Caco-2 (cell line): ENCODE results near the gene ARHGAP19. TPM values are rescaled to one million over a fixed set of nuclear protein-coding genes. Genes with fewer than 3 reads are reported as not detected.

Source experiments
- BruUV-seq: library from RNA; stranded (reverse); fragments of 400-500 nt; replicated peaks from 2 replicates; lab custom pipeline; 2021; lab: Mats Ljungman, UMichigan
- CTCF ChIA-PET: fragments of 300-600 bp; sonication (Branson Sonifier 250); formaldehyde crosslinking; loops from one replicate; lab custom pipeline; 2022; ENCODE audit warnings: antibody characterized with exemption; lab: Charles Lee
- POLR2A ChIA-PET: fragments of 300-600 bp; sonication (Branson Sonifier 250); formaldehyde crosslinking; loops from one replicate; lab custom pipeline; 2022; ENCODE audit warnings: antibody characterized with exemption; lab: Charles Lee
- DNase-seq, 2 experiments: peaks; one replicate each; pipeline versions ENCODE4 v3.0.0 to v3.0.0-alpha.2; 2020 to 2022
- H3K27me3 ChIP-seq: replicated peaks from 2 replicates; pipeline ENCODE4 v1.6.0; 2011; ENCODE audit warnings: low read length; ENCODE audit not compliant: control insufficient read depth, insufficient read depth
- H3K36me3 ChIP-seq: 2 replicates; pipeline ENCODE4 v1.5.1; 2011; ENCODE audit warnings: low read length; ENCODE audit not compliant: control insufficient read depth, insufficient read depth
- H3K4me1 ChIP-seq: fragments of 250-450 bp; sonication (Bioruptor Pico); 2 replicates; pipeline ENCODE4 v1.5.1; 2020; ENCODE audit warnings: mild to moderate bottlenecking
- H3K4me3 ChIP-seq: 2 replicates; pipeline ENCODE4 v1.5.1; 2011; ENCODE audit warnings: low read depth, mild to moderate bottlenecking, control low read depth, low read length
- H3K9me3 ChIP-seq: fragments of 250-450 bp; sonication (Bioruptor Pico); 2 replicates; pipeline ENCODE4 v1.5.1; 2020; ENCODE audit warnings: mild to moderate bottlenecking, moderate library complexity
- H3K27ac Mint-ChIP-seq: one replicate; pipeline ENCODE4 v1.8.0; 2022; ENCODE audit warnings: mixed read lengths; ENCODE audit not compliant: unreplicated experiment
- H3K27me3 Mint-ChIP-seq: one replicate; pipeline ENCODE4 v1.8.0; 2022; ENCODE audit warnings: mixed read lengths; ENCODE audit not compliant: insufficient read depth, unreplicated experiment
- H3K36me3 Mint-ChIP-seq: one replicate; pipeline ENCODE4 v1.8.0; 2022; ENCODE audit warnings: mild to moderate bottlenecking, mixed read lengths; ENCODE audit not compliant: insufficient read depth, unreplicated experiment
- H3K4me1 Mint-ChIP-seq: one replicate; pipeline ENCODE4 v1.8.0; 2022; ENCODE audit warnings: low read depth, mixed read lengths; ENCODE audit not compliant: unreplicated experiment
- H3K4me3 Mint-ChIP-seq: one replicate; pipeline ENCODE4 v1.8.0; 2022; ENCODE audit warnings: mild to moderate bottlenecking, moderate library complexity, mixed read lengths; ENCODE audit not compliant: unreplicated experiment
- H3K9me3 Mint-ChIP-seq: one replicate; pipeline ENCODE4 v1.8.0; 2022; ENCODE audit warnings: mixed read lengths; ENCODE audit not compliant: unreplicated experiment
- intact Hi-C: fragments of 100-400 bp; cut with micrococcal nuclease; formaldehyde crosslinking; loops from one replicate; pipeline ENCODE4 v1.10.0; 2022; ENCODE audit not compliant: unreplicated experiment
- total RNA-seq: library from RNA; stranded (reverse); gene quantifications from 2 replicates; pipeline ENCODE4 v1.2.3, GENCODE V29; 2022
- TF ChIP-seq, protein P1 (sequence below), 2 experiments: fragments of 200-600 bp in 1 of 2; IDR thresholded peaks; 1 replicate in 1 of 2; 2 replicates in 1 of 2; pipeline versions ENCODE4 v1.5.1 to v1.8.0; 2011 to 2022; ENCODE audit warnings: antibody characterized with exemption in 1 of 2, control low read depth in 1 of 2, inconsistent platforms in 1 of 2, low read depth in 1 of 2, low read length in 1 of 2, mild to moderate bottlenecking in 1 of 2, moderate library complexity in 1 of 2; ENCODE audit not compliant: insufficient read depth in 1 of 2, severe bottlenecking in 1 of 2, unreplicated experiment in 1 of 2

ARHGAP19 gene
- total RNA-seq, 1 experiment from 2014 or later: 13.9 TPM

- Mint-ChIP-seq H3K9me3 (no peaks in the 10 kb centered on the region), H3K27me3 (no peaks in the 10 kb centered on the region), H3K36me3 (no peaks in the 10 kb centered on the region), H3K4me3 (no peak overlapping the region), H3K4me1 (peaks cover 5% of the 10 kb centered on the region), H3K27ac (no peak overlapping the region)
- BruUV-seq: no TSS peak
- CTCF ChIA-PET: no interaction called here
- no peak overlapping the region for H3K4me3 ChIP-seq
- H3K36me3 ChIP-seq: no peaks in the 10 kb centered on the region
- TF ChIP-seq, protein P1, sequence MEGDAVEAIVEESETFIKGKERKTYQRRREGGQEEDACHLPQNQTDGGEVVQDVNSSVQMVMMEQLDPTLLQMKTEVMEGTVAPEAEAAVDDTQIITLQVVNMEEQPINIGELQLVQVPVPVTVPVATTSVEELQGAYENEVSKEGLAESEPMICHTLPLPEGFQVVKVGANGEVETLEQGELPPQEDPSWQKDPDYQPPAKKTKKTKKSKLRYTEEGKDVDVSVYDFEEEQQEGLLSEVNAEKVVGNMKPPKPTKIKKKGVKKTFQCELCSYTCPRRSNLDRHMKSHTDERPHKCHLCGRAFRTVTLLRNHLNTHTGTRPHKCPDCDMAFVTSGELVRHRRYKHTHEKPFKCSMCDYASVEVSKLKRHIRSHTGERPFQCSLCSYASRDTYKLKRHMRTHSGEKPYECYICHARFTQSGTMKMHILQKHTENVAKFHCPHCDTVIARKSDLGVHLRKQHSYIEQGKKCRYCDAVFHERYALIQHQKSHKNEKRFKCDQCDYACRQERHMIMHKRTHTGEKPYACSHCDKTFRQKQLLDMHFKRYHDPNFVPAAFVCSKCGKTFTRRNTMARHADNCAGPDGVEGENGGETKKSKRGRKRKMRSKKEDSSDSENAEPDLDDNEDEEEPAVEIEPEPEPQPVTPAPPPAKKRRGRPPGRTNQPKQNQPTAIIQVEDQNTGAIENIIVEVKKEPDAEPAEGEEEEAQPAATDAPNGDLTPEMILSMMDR (IDR thresholded peaks at IDR 0.05; ENCODE audit: insufficient read depth in 1 of 2, low read depth in 1 of 2, low read length in 1 of 2, severe bottlenecking in 1 of 2, unreplicated experiment in 1 of 2): no peak
- intact Hi-C loops: loop anchor here (5.0 kb wide), 1 partner anchor 158 kb away; no protein-coding TSS in a partner anchor
- no peaks in the 10 kb centered on the region for H3K9me3 ChIP-seq
- DNase-seq: no peak
- POLR2A ChIA-PET: no interaction called here
- no peaks in the 10 kb centered on the region for H3K4me1 ChIP-seq
- no peaks in the 10 kb centered on the region for H3K27me3 ChIP-seq
Observed at GRCh38 chr10:97230146-97230545, 62.3 kb downstream of the ARHGAP19 start.

- Histone ChIP-seq H3K36me3 (no peaks in the 10 kb centered on the region), H3K4me3 (no peak overlapping the region), H3K4me1 (no peaks in the 10 kb centered on the region), H3K9me3 (no peaks in the 10 kb centered on the region), H3K27me3 (no peaks in the 10 kb centered on the region)
- Mint-ChIP-seq H3K4me3 (no peak overlapping the region), H3K27ac (no peak overlapping the region), H3K9me3 (no peaks in the 10 kb centered on the region), H3K36me3 (no peaks in the 10 kb centered on the region), H3K27me3 (no peaks in the 10 kb centered on the region), H3K4me1 (peaks cover 5% of the 10 kb centered on the region)
- TF ChIP-seq, protein P1 (IDR thresholded peaks at IDR 0.05; ENCODE audit: insufficient read depth in 1 of 2, low read depth in 1 of 2, low read length in 1 of 2, severe bottlenecking in 1 of 2, unreplicated experiment in 1 of 2): no peak
- DNase-seq: no peak
- intact Hi-C loops: loop anchor here (5.0 kb wide), 1 partner anchor 157 kb away; no protein-coding TSS in a partner anchor
- BruUV-seq: no TSS peak
- ChIA-PET POLR2A (no interaction called here), CTCF (no interaction called here)
Observed at GRCh38 chr10:97229322-97230015, 63.0 kb downstream of the ARHGAP19 start.

DNA sequence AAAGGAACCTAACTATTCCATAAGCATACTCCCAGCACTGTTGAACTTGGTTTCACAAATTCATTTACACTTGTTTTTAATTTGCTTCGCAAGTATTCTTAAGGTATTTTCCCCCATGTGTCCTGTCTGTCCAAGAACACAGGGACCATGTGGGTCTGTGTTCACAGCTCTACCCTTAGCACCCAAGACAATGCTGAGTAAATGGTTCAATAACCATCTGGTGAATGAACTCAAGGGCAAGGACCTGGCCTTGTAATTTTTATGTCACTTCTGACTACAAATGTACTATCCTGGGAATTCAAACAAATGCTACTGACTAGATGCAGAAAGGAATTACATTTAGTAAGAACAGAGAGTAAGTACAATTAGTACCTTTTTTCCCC is 63.7 kb downstream of the ARHGAP19 start:
- TF ChIP-seq, protein P1 (IDR thresholded peaks at IDR 0.05; ENCODE audit: insufficient read depth in 1 of 2, low read depth in 1 of 2, low read length in 1 of 2, severe bottlenecking in 1 of 2, unreplicated experiment in 1 of 2): no peak
- CTCF ChIA-PET: no interaction called here
- H3K27ac Mint-ChIP-seq: no peak overlapping the region
- no peaks in the 10 kb centered on the region for H3K9me3 Mint-ChIP-seq
- intact Hi-C loops: no loop called here
- H3K36me3 ChIP-seq: no peaks in the 10 kb centered on the region
- no peaks in the 10 kb centered on the region for H3K36me3 Mint-ChIP-seq
- POLR2A ChIA-PET: no interaction called here
- no peak overlapping the region for H3K4me3 Mint-ChIP-seq
- no peaks in the 10 kb centered on the region for H3K27me3 ChIP-seq
- BruUV-seq: no TSS peak
- no peaks in the 10 kb centered on the region for H3K4me1 ChIP-seq
- H3K27me3 Mint-ChIP-seq: no peaks in the 10 kb centered on the region
- H3K9me3 ChIP-seq: no peaks in the 10 kb centered on the region
- H3K4me1 Mint-ChIP-seq: peaks cover 5% of the 10 kb centered on the region
- H3K4me3 ChIP-seq: no peak overlapping the region
- DNase-seq: no peak
